Mammary epithelial cell (primary cell): ENCODE measurements around the gene UCK2.

Source experiments
- CTCF ChIP-seq, 2 donors: IDR thresholded peaks in 1 of 2; conservative IDR thresholded peaks in 1 of 2; 2 replicates each; pipeline ENCODE4 v1.5.1; 2011 to 2012; ENCODE audit warnings: inconsistent platforms in 2 of 2, low read length in 2 of 2, mild to moderate bottlenecking in 2 of 2, control low read depth in 1 of 2, low read depth in 1 of 2; ENCODE audit not compliant: insufficient read depth in 1 of 2; ENCODE audit errors: extremely low read depth in 1 of 2
- EZH2 ChIP-seq: IDR thresholded peaks from 2 replicates; pipeline ENCODE4 v1.6.1; 2012; ENCODE audit warnings: low read length, inconsistent platforms, borderline replicate concordance

GRCh38 chr1:165960136-165960535, 132.7 kb downstream of the UCK2 start:
- TF ChIP-seq CTCF (conservative IDR thresholded peaks at IDR 0.05 in 1 of 2, IDR thresholded peaks at IDR 0.05 in 1 of 2; ENCODE audit: extremely low read depth in 1 of 2, insufficient read depth in 1 of 2, low read depth in 1 of 2, low read length in 2 of 2): no peak
- no peak for TF ChIP-seq EZH2
